ENCODE measurements around the gene COL6A1. TPM values are rescaled to one million over a fixed set of nuclear protein-coding genes. Genes with fewer than 3 reads are reported as not detected.

COL6A1 gene
- total RNA-seq, 6 experiments from 2014 or later = 350 to 415 (median 382) TPM

- DNase-seq = no peak
- no peak for TF ChIP-seq CTCF (IDR thresholded peaks at IDR 0.05)
- Mint-ChIP-seq H3K27me3 (ENCODE audit: insufficient read depth) (peaks cover 23% of the 10 kb centered on the region), H3K4me3 (no peak overlapping the region), H3K27ac (no peak overlapping the region), H3K9me3 (no peaks in the 10 kb centered on the region), H3K36me3 (ENCODE audit: low read depth) (no peaks in the 10 kb centered on the region), H3K4me1 (ENCODE audit: low read depth) (no peaks in the 10 kb centered on the region)
Measured at GRCh38 chr21:45940621-45941337, 40.8 kb upstream of the COL6A1 start.

GRCh38 chr21:45941338-45941710 lies 40.2 kb upstream of the COL6A1 start:
- Mint-ChIP-seq H3K27ac (no peak overlapping the region), H3K4me1 (ENCODE audit: low read depth) (no peaks in the 10 kb centered on the region), H3K4me3 (no peak overlapping the region), H3K36me3 (ENCODE audit: low read depth) (no peaks in the 10 kb centered on the region), H3K9me3 (no peaks in the 10 kb centered on the region), H3K27me3 (ENCODE audit: insufficient read depth) (peaks cover 26% of the 10 kb centered on the region)
- TF ChIP-seq CTCF (IDR thresholded peaks at IDR 0.05) = no peak
- no peak for DNase-seq

GRCh38 chr21:45941717-45942546 lies 39.6 kb upstream of the COL6A1 start:
- no peak for DNase-seq
- Mint-ChIP-seq H3K4me1 (ENCODE audit: low read depth) (no peaks in the 10 kb centered on the region), H3K9me3 (no peaks in the 10 kb centered on the region), H3K4me3 (no peak overlapping the region), H3K27ac (no peak overlapping the region), H3K36me3 (ENCODE audit: low read depth) (no peaks in the 10 kb centered on the region), H3K27me3 (ENCODE audit: insufficient read depth) (peaks cover 23% of the 10 kb centered on the region)
- no peak for TF ChIP-seq CTCF (IDR thresholded peaks at IDR 0.05)

GRCh38 chr21:45942755-45943629 lies 38.6 kb upstream of the COL6A1 start:
- no peaks in the 10 kb centered on the region for H3K9me3 Mint-ChIP-seq
- H3K27ac Mint-ChIP-seq = no peak overlapping the region
- peaks cover 21% of the 10 kb centered on the region for H3K27me3 Mint-ChIP-seq (ENCODE audit: insufficient read depth)
- H3K4me3 Mint-ChIP-seq = no peak overlapping the region
- H3K36me3 Mint-ChIP-seq (ENCODE audit: low read depth) = no peaks in the 10 kb centered on the region
- TF ChIP-seq CTCF (IDR thresholded peaks at IDR 0.05) = no peak
- no peak for DNase-seq
- no peaks in the 10 kb centered on the region for H3K4me1 Mint-ChIP-seq (ENCODE audit: low read depth)

Data from HFFc6 (cell line).